GM23338 (cell line): ENCODE measurements around the gene CRYZ. TPM values are rescaled to one million over a fixed set of nuclear protein-coding genes. Genes with fewer than 3 reads are reported as not detected.

Source experiments
- ATAC-seq: fragments of 200-7000 bp; cut with Tn5 transposase; 3 replicates; pipeline ENCODE4 v1.9.1; 2020
- DNase-seq: peaks from one replicate; pipeline ENCODE4 v3.0.0-alpha.2; 2015; ENCODE audit warnings: low spot score
- H2AFZ ChIP-seq: fragments of 200-600 bp; sonication (generic); 2 replicates; pipeline ENCODE4 v1.8.0; 2016; ENCODE audit warnings: antibody characterized with exemption, mild to moderate bottlenecking, moderate library complexity
- H3F3A ChIP-seq: fragments of 200-600 bp; sonication (generic); replicated peaks from 2 replicates; pipeline ENCODE4 v1.8.0; 2017; ENCODE audit warnings: antibody characterized with exemption, mixed run types, low read depth
- H3K27ac ChIP-seq: fragments of 200-600 bp; sonication (generic); 2 replicates; pipeline ENCODE4 v1.6.1; 2016; ENCODE audit warnings: low read depth
- H3K27me3 ChIP-seq: fragments of 200-600 bp; sonication (generic); 2 replicates; pipeline ENCODE4 v1.8.0; 2016; ENCODE audit warnings: mild to moderate bottlenecking, mixed run types, moderate library complexity; ENCODE audit not compliant: insufficient read depth
- H3K36me3 ChIP-seq: fragments of 200-600 bp; sonication (generic); 2 replicates; pipeline ENCODE4 v1.8.0; 2016; ENCODE audit warnings: mild to moderate bottlenecking; ENCODE audit not compliant: insufficient read depth
- H3K4me1 ChIP-seq: fragments of 200-600 bp; sonication (generic); 2 replicates; pipeline ENCODE4 v1.8.0; 2016; ENCODE audit warnings: mild to moderate bottlenecking, moderate library complexity; ENCODE audit not compliant: insufficient read depth
- H3K4me2 ChIP-seq: fragments of 200-600 bp; sonication (generic); 2 replicates; pipeline ENCODE4 v1.7.1; 2017; ENCODE audit warnings: mixed run types
- H3K4me3 ChIP-seq: fragments of 200-600 bp; sonication (generic); 2 replicates; pipeline ENCODE4 v1.6.1; 2016; ENCODE audit warnings: mixed run types
- H3K79me2 ChIP-seq: fragments of 200-600 bp; sonication (generic); replicated peaks from 2 replicates; pipeline ENCODE4 v1.8.0; 2017; ENCODE audit warnings: mild to moderate bottlenecking; ENCODE audit not compliant: insufficient read depth
- H3K9me2 ChIP-seq: fragments of 200-600 bp; sonication (generic); 2 replicates; pipeline ENCODE4 v1.8.0; 2017; ENCODE audit not compliant: insufficient read depth
- H4K20me1 ChIP-seq: fragments of 200-600 bp; sonication (generic); replicated peaks from 2 replicates; pipeline ENCODE4 v1.8.0; 2017; ENCODE audit warnings: mild to moderate bottlenecking; ENCODE audit not compliant: insufficient read depth
- H3K27ac Mint-ChIP-seq: 2 replicates; pipeline ENCODE4 v1.8.0; 2020; ENCODE audit warnings: inconsistent platforms, mild to moderate bottlenecking, moderate library complexity, mixed read lengths
- H3K27me3 Mint-ChIP-seq: 3 replicates; pipeline ENCODE4 v1.8.0; 2022; ENCODE audit warnings: low read depth, mild to moderate bottlenecking, moderate library complexity, mixed read lengths, inconsistent platforms; ENCODE audit not compliant: insufficient read depth, poor library complexity
- H3K36me3 Mint-ChIP-seq: 3 replicates; pipeline ENCODE4 v1.8.0; 2021; ENCODE audit warnings: low read depth, mild to moderate bottlenecking, inconsistent platforms, moderate library complexity, mixed read lengths
- H3K4me1 Mint-ChIP-seq: 3 replicates; pipeline ENCODE4 v1.8.0; 2020; ENCODE audit warnings: mild to moderate bottlenecking, inconsistent platforms, mixed read lengths
- H3K4me3 Mint-ChIP-seq: 3 replicates; pipeline ENCODE4 v1.8.0; 2021; ENCODE audit warnings: moderate library complexity, mild to moderate bottlenecking, inconsistent platforms, mixed read lengths
- H3K9me3 Mint-ChIP-seq: 3 replicates; pipeline ENCODE4 v1.8.0; 2020; ENCODE audit warnings: moderate library complexity, mild to moderate bottlenecking, inconsistent platforms, mixed read lengths
- CREB1 ChIP-seq: fragments of 250-450 bp; sonication (Bioruptor Pico); IDR thresholded peaks from 2 replicates; pipeline ENCODE4 v1.5.0; 2020; ENCODE audit warnings: low read depth, mild to moderate bottlenecking, moderate library complexity
- ETS1 ChIP-seq: IDR thresholded peaks from 2 replicates; pipeline ENCODE4 v1.6.1; 2016; ENCODE audit warnings: antibody characterized with exemption
- EZH2 ChIP-seq: fragments of 200-600 bp; sonication (generic); IDR thresholded peaks from one replicate; pipeline ENCODE4 v1.8.0; 2017; ENCODE audit warnings: antibody characterized with exemption, mild to moderate bottlenecking, low read depth; ENCODE audit not compliant: unreplicated experiment
- EZH2phosphoT487 ChIP-seq: fragments of 200-600 bp; sonication (generic); IDR thresholded peaks from one replicate; pipeline ENCODE4 v1.8.1; 2018; ENCODE audit warnings: antibody characterized with exemption; ENCODE audit not compliant: unreplicated experiment
- NANOG ChIP-seq: IDR thresholded peaks from 2 replicates; pipeline ENCODE4 v1.6.1; 2016; ENCODE audit warnings: antibody characterized with exemption, borderline replicate concordance
- REST ChIP-seq: IDR thresholded peaks from one replicate; pipeline ENCODE4 v1.6.1; 2018; ENCODE audit warnings: antibody characterized with exemption; ENCODE audit not compliant: unreplicated experiment
- STAT1 ChIP-seq: IDR thresholded peaks from one replicate; pipeline ENCODE4 v1.6.1; 2016; ENCODE audit warnings: antibody characterized with exemption; ENCODE audit not compliant: unreplicated experiment
- ZNF114 ChIP-seq: fragments of 250-450 bp; sonication (Bioruptor Pico); IDR thresholded peaks from 2 replicates; pipeline ENCODE4 v1.5.0; 2020; ENCODE audit warnings: mild to moderate bottlenecking, moderate library complexity
- ZNF331 ChIP-seq: fragments of 250-450 bp; sonication (Bioruptor Pico); IDR thresholded peaks from 2 replicates; pipeline ENCODE4 v1.5.0; 2020; ENCODE audit warnings: low read depth, mild to moderate bottlenecking, moderate library complexity
- ZNF462 ChIP-seq: fragments of 250-450 bp; sonication (Bioruptor Pico); IDR thresholded peaks from 2 replicates; pipeline ENCODE4 v1.5.0; 2020; ENCODE audit warnings: mild to moderate bottlenecking, moderate library complexity
- polyA plus RNA-seq: library from polyadenylated mRNA; unstranded; fragments of >200 nt; fragmentation: Nextera tagmentation; extraction: Ambion mirVana; gene quantifications from 2 replicates; pipeline ENCODE4 v1.2.1, GENCODE V29; 2016
- total RNA-seq: library from RNA; depleted of rRNA; stranded (reverse); fragments of >200 nt; shearing (Covaris generic); gene quantifications from 2 replicates; pipeline ENCODE4 v1.2.3, GENCODE V29; 2014

The CRYZ gene
- total and polyA plus RNA-seq, 2 experiments from 2014 or later, result 45.7 to 57.8 TPM

- no peak for TF ChIP-seq ZNF114 (CRISPR knock-in tag)
- no peak for TF ChIP-seq ZNF331 (CRISPR knock-in tag)
- no peak for TF ChIP-seq STAT1
- no peak for TF ChIP-seq CREB1 (CRISPR knock-in tag)
- no peak for TF ChIP-seq NANOG
These were observed 51.4 kb downstream of the CRYZ start (continued) for GRCh38 chr1:74681449-74681848.

GRCh38 chr1:74681001-74681400 lies 51.8 kb downstream of the CRYZ start:
- Mint-ChIP-seq H3K4me3 (no peak overlapping the region), H3K27ac (no peak overlapping the region), H3K4me1 (no peaks in the 10 kb centered on the region; the same call in 2 of the 3 replicates), H3K36me3 (no peaks in the 10 kb centered on the region), H3K27me3 (no peaks in the 10 kb centered on the region), H3K9me3 (no peaks in the 10 kb centered on the region)
- no peak for ATAC-seq
- no peaks in the 10 kb centered on the region for H3K79me2 ChIP-seq
- H2AFZ ChIP-seq, result no peak overlapping the region
- no peak overlapping the region for H3K4me2 ChIP-seq
- no peaks in the 10 kb centered on the region for H3K36me3 ChIP-seq
- H3K4me3 ChIP-seq, result no peak overlapping the region
- no peaks in the 10 kb centered on the region; the same call in 1 of the 2 replicates for H3K27me3 ChIP-seq
- no peaks in the 10 kb centered on the region for H3F3A ChIP-seq
- H3K9me2 ChIP-seq, result no peaks in the 10 kb centered on the region
- H3K4me1 ChIP-seq, result no peaks in the 10 kb centered on the region
- DNase-seq, result no peak
- H4K20me1 ChIP-seq, result no peaks in the 10 kb centered on the region
- H3K27ac ChIP-seq, result no peak overlapping the region
- TF ChIP-seq ZNF462 (CRISPR knock-in tag), result no peak
- no peak for TF ChIP-seq CREB1 (CRISPR knock-in tag)
- no peak for TF ChIP-seq ETS1
- TF ChIP-seq EZH2, result no peak
- TF ChIP-seq ZNF331 (CRISPR knock-in tag), result no peak
- no peak for TF ChIP-seq REST
- TF ChIP-seq STAT1, result no peak
- TF ChIP-seq NANOG, result no peak
- TF ChIP-seq EZH2phosphoT487, result no peak
